GM21528 (cell line): Measurements from ENCODE around the gene PLOD2.

ENCODE experiments used
- ATAC-seq: cut with Tn5 transposase; IDR thresholded peaks from one replicate; pipeline ENCODE4 v1.9.1; 2021; ENCODE audit warnings: mild to moderate bottlenecking, moderate library complexity; ENCODE audit not compliant: unreplicated experiment, low FRiP score

Gene PLOD2

GRCh38 chr3:146052056-146052790, 108.8 kb downstream of the PLOD2 start:
- ATAC-seq: no peak

- no peak for ATAC-seq
Observed at GRCh38 chr3:146050691-146051090, 110.3 kb downstream of the PLOD2 start.

GRCh38 chr3:146047485-146047884, 113.5 kb downstream of the PLOD2 start:
- ATAC-seq: no peak

DNA sequence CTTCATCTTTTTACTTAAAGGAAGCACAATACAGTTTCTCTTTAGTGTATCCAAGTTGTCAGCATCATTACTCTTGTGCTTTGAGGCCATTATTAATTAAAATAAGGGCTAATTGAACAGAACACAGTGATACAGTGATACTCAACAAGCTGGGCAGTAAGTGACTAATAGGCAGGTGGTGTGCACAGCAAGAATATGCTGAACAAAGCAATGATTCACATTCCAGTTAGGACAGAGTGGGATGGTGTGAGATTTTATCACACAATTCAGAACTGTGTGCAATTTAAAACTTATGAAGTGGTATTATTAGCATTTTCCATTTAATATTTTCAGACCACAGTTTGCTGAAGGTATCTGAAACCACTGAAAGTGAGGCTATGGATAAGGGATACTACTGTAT, 116.9 kb downstream of the PLOD2 start:
- ATAC-seq: no peak

DNA sequence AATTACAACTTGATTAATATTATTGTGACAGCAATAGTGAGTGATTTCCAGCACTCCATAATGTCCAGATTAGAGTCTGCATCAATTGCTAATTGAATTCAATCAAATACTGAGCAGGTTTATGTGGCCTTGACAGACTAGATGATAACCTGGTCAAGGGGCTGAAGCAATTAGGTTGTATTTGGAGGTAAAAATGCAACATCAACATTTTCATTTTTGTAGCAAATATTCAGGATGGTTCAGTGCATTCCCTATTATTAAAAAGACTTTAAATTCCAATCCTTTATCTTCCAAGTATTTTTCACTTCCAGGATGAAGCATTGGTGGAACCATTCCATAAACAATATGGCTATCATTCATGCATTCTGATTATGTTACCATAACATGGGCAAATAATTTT, 120.4 kb downstream of the PLOD2 start:
- ATAC-seq: no peak

- no peak for ATAC-seq
Observed at GRCh38 chr3:146037697-146038096, 123.3 kb downstream of the PLOD2 start.

DNA sequence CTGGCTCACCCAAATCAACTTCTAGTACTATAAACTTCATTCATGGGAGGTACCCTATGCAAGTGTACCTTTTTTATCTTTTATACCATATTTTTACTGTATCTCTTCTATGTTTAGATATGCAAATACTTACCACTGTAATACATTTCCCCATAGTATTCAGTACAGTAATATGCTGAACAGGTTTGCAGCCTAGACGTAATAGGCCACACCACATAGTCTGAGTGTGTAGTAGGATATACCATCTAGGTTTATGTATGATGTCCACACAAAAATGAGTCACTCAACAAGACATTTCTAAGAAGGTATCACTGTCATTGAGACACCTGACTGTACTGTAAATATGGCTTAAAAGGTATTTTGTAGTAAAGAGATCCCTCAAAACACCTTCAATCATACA, 124.7 kb downstream of the PLOD2 start:
- no peak for ATAC-seq

GRCh38 chr3:146035366-146035765, 125.6 kb downstream of the PLOD2 start:
- no peak for ATAC-seq

- ATAC-seq: no peak
Observed at GRCh38 chr3:146033950-146034349, 127.0 kb downstream of the PLOD2 start.

DNA sequence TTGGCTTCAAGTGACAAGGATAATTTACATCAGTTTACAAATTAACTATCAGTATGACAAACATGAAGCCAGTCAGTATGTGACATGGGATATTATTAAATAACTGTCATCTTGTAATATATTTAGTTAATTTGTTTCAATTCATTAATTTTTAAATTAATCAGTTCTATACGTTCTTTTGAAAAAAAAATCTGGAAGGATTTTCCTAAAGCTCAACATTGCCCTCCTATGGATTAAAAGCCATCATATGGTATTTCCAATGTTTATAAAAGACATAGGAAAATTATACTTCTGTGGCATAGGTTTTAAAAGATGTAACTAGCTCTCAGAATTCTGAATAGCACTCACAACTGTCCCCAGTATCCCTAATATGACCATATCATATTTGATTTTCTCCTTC, 134.4 kb downstream of the PLOD2 start:
- no peak for ATAC-seq

DNA sequence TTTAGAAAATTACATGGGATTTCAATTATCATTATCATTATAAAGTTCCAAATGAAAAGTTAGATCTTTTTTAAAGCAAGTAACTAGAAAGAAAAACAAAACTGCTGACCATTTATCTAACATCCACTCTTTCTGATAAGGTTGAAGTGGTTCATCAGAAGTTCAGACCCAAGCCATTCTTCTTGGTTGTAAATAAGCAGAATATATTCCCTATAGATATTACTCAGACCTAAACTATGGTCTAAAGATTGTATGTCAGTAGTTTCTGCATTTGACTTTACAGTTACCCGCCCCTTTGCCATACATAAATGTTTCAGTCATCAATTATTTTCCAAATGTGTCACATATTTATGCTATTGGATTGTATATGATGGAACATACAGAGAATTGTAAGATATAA, 136.7 kb downstream of the PLOD2 start:
- no peak for ATAC-seq

DNA sequence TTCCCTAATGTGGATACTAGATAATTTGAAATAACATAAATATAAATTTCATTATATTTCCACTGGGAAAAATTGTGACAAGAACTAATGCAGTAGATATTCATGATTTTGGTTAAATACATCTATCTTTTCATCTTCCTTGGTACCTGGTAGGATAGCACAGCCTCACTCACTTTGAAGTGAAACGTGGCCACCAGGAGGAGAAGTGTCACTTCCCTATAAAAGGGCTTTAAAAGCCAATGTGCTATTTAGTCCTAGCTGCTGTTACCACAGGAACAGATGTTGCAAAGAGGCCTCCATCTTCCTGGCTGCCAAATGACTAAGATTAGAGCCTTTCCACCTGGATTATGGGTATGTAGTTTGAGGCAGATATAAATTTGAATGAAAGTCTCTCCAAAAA, 140.0 kb downstream of the PLOD2 start:
- ATAC-seq: no peak

GRCh38 chr3:146019508-146019907, 141.5 kb downstream of the PLOD2 start:
- ATAC-seq: no peak
